ENCODE data around the gene SYMPK.

- TF ChIP-seq CTCF (IDR thresholded peaks at IDR 0.05; ENCODE audit: insufficient read depth, low read length), result no peak
- TF ChIP-seq GABPA (IDR thresholded peaks at IDR 0.05; ENCODE audit: low read depth), result no peak
- no peak for TF ChIP-seq POLR2AphosphoS5 (IDR thresholded peaks at IDR 0.05; ENCODE audit: low read depth)
- no peak for TF ChIP-seq SPI1 (IDR thresholded peaks at IDR 0.05; ENCODE audit: borderline replicate concordance, low read depth)
These were observed 80.7 kb downstream of the SYMPK start, which contains the start of gene DMPK for GRCh38 chr19:45782162-45782691.

Measured in HL-60 (cell line).